Nephron progenitor cell (in vitro differentiated cells): Measurements from ENCODE around the gene FGF9.

Experiments
- DNase-seq: peaks from one replicate; pipeline ENCODE4 v3.0.0; 2021
- H3K27ac Mint-ChIP-seq: 2 replicates; pipeline ENCODE4 v1.8.0; 2021; ENCODE audit warnings: mild to moderate bottlenecking, moderate library complexity, mixed read lengths
- H3K27me3 Mint-ChIP-seq: 2 replicates; pipeline ENCODE4 v1.8.0; 2021; ENCODE audit warnings: mild to moderate bottlenecking, low read depth, mixed read lengths; ENCODE audit not compliant: poor library complexity
- H3K36me3 Mint-ChIP-seq: 2 replicates; pipeline ENCODE4 v1.8.0; 2021; ENCODE audit warnings: low read depth, mixed read lengths
- H3K4me1 Mint-ChIP-seq: 2 replicates; pipeline ENCODE4 v1.8.0; 2021; ENCODE audit warnings: mixed read lengths
- H3K4me3 Mint-ChIP-seq: 2 replicates; pipeline ENCODE4 v1.8.0; 2021; ENCODE audit warnings: mild to moderate bottlenecking, moderate library complexity, mixed read lengths
- H3K9me3 Mint-ChIP-seq: 2 replicates; pipeline ENCODE4 v1.8.0; 2021; ENCODE audit warnings: mild to moderate bottlenecking, moderate library complexity, mixed read lengths
- CTCF ChIP-seq: fragments of 200-600 bp; sonication (generic); IDR thresholded peaks from 2 replicates; pipeline ENCODE4 v1.5.0; 2021; ENCODE audit warnings: antibody characterized with exemption

Gene FGF9

GRCh38 chr13:21675095-21675991 lies 4.5 kb downstream of the FGF9 start:
- DNase-seq: peak; percentile 55

GRCh38 chr13:21676611-21677021 lies 5.7 kb downstream of the FGF9 start:
- H3K4me3 Mint-ChIP-seq: peak overlapping the region; percentile 83
- no peak for TF ChIP-seq CTCF
- peaks cover 45% of the 10 kb centered on the region for H3K4me1 Mint-ChIP-seq
- H3K9me3 Mint-ChIP-seq: peaks cover 4% of the 10 kb centered on the region
- DNase-seq: peak; percentile 53
- peaks cover 14% of the 10 kb centered on the region for H3K27me3 Mint-ChIP-seq
- H3K27ac Mint-ChIP-seq: no peak overlapping the region
- H3K36me3 Mint-ChIP-seq: peaks cover 20% of the 10 kb centered on the region

More at GRCh38 chr13:21675095-21675991, 4.5 kb downstream of the FGF9 start:
- no peak for TF ChIP-seq CTCF
- peaks cover 7% of the 10 kb centered on the region for H3K36me3 Mint-ChIP-seq
- H3K27me3 Mint-ChIP-seq: peaks cover 18% of the 10 kb centered on the region
- H3K9me3 Mint-ChIP-seq: peaks cover 4% of the 10 kb centered on the region
- no peak overlapping the region for H3K27ac Mint-ChIP-seq
- peak overlapping the region; percentile 95 for H3K4me3 Mint-ChIP-seq
- peaks cover 51% of the 10 kb centered on the region for H3K4me1 Mint-ChIP-seq

DNA sequence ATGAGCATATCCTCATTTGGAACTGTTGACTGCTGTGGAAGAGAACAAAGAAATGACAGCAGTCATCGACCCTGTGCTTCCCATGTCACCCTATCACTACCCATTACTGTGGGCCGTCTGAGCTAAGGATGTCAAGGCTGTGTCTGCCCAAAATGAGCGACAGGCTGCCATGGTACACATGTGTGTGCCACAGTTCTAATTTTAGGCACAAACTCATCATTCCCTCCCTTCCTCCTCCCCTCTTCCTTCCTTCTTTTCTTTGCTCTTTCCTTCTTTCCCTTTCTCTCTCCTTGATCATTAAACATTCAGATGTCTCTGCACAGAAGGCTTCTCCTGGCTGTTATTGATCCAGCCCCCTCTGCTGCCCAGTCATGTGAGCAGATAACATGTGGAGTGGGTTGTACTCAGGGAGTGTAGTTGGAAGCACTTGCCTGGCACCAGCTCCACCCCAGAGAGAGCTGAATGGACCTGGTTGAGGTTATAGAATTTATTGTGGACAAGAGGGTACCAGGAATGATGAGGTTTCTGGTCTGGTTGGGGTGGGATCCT lies 6.3 kb downstream of the FGF9 start:
- H3K27ac Mint-ChIP-seq: no peak overlapping the region

GRCh38 chr13:21683034-21683733 lies 12.3 kb downstream of the FGF9 start:
- no peak for DNase-seq

More for the DNA sequence above, 6.3 kb downstream of the FGF9 start:
- H3K27me3 Mint-ChIP-seq: peaks cover 11% of the 10 kb centered on the region
- H3K4me1 Mint-ChIP-seq: peaks cover 39% of the 10 kb centered on the region
- peaks cover 4% of the 10 kb centered on the region for H3K9me3 Mint-ChIP-seq
- peaks cover 25% of the 10 kb centered on the region for H3K36me3 Mint-ChIP-seq
- H3K4me3 Mint-ChIP-seq: peak overlapping the region; percentile 49
- no peak for DNase-seq
- no peak for TF ChIP-seq CTCF

DNA sequence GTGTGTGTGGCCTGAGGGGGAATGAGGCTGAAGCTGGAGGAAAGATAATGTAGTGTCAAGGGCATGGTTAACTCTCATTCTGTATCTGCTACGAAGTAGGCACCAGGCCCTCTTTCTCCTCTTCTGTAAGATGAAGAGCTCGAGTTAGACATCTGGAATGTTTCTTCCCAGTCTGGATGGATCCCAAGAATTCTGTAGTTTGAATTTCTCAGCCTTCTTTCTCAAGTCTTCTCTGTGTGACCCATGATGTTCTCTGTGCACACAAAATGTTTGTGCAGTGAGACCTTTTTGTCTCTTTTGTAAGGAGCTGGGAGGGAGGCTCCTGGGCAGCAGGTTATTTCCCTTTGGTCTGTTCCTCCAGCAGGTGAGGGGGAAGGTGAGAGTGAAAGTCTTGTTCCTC lies 13.7 kb downstream of the FGF9 start:
- no peak for DNase-seq
- Mint-ChIP-seq H3K4me3 (no peak overlapping the region), H3K27me3 (no peaks in the 10 kb centered on the region), H3K9me3 (peaks cover 4% of the 10 kb centered on the region), H3K36me3 (peaks cover 60% of the 10 kb centered on the region), H3K27ac (peak overlapping the region; percentile 21), H3K4me1 (peaks cover 11% of the 10 kb centered on the region)
- TF ChIP-seq CTCF: no peak

More at GRCh38 chr13:21683034-21683733, 12.3 kb downstream of the FGF9 start:
- Mint-ChIP-seq H3K36me3 (peaks cover 59% of the 10 kb centered on the region), H3K4me3 (no peak overlapping the region), H3K27me3 (no peaks in the 10 kb centered on the region), H3K9me3 (peaks cover 4% of the 10 kb centered on the region), H3K27ac (no peak overlapping the region), H3K4me1 (peaks cover 11% of the 10 kb centered on the region)
- TF ChIP-seq CTCF: no peak
